WTC11 (cell line): ENCODE results near the gene CEP57L1. TPM values are rescaled to one million over a fixed set of nuclear protein-coding genes. Genes with fewer than 3 reads are reported as not detected.

Experiments
- ATAC-seq: fragments of 200-7000 bp; cut with Tn5 transposase; 2 replicates; pipeline ENCODE4 v1.10.0; 2021; ENCODE audit warnings: mild to moderate bottlenecking, moderate library complexity
- CTCF ChIA-PET: fragments of 300-600 bp; sonication (Branson Sonifier 250); formaldehyde crosslinking; loops from one replicate; lab custom pipeline; 2021; ENCODE audit warnings: antibody characterized with exemption; lab: Charles Lee
- POLR2A ChIA-PET: fragments of 350-600 bp; sonication (Branson Sonifier 250); formaldehyde crosslinking; loops from one replicate; lab custom pipeline; 2021; ENCODE audit warnings: antibody characterized with exemption; lab: Charles Lee
- DNase-seq: peaks from one replicate; pipeline ENCODE4 v3.0.0; 2021; ENCODE audit warnings: low spot score
- H3K27ac Mint-ChIP-seq: 2 replicates; pipeline ENCODE4 v1.8.0; 2021; ENCODE audit warnings: mixed read lengths
- H3K27me3 Mint-ChIP-seq: 2 replicates; pipeline ENCODE4 v1.8.0; 2021; ENCODE audit warnings: low read depth, mild to moderate bottlenecking, moderate library complexity, mixed read lengths
- H3K36me3 Mint-ChIP-seq: 2 replicates; pipeline ENCODE4 v1.8.0; 2021; ENCODE audit warnings: mixed read lengths
- H3K4me1 Mint-ChIP-seq: 2 replicates; pipeline ENCODE4 v1.8.0; 2022; ENCODE audit warnings: mixed read lengths
- H3K4me3 Mint-ChIP-seq: 2 replicates; pipeline ENCODE4 v1.8.0; 2021; ENCODE audit warnings: mild to moderate bottlenecking, moderate library complexity, mixed read lengths
- H3K9me3 Mint-ChIP-seq: 2 replicates; pipeline ENCODE4 v1.8.0; 2021; ENCODE audit warnings: mixed read lengths
- ATF3 ChIP-seq: sonication (generic); formaldehyde crosslinking; conservative IDR thresholded peaks from 2 replicates; pipeline ENCODE4 v1.8.1; 2022; ENCODE audit warnings: mild to moderate bottlenecking, missing genetic modification reagents
- CREM ChIP-seq: sonication (generic); formaldehyde crosslinking; IDR thresholded peaks from 2 replicates; pipeline ENCODE4 v1.8.1; 2022; ENCODE audit warnings: mild to moderate bottlenecking, missing genetic modification reagents, moderate library complexity
- E2F5 ChIP-seq: sonication (generic); formaldehyde crosslinking; IDR thresholded peaks from 2 replicates; pipeline ENCODE4 v1.8.1; 2022; ENCODE audit warnings: mild to moderate bottlenecking, moderate library complexity, missing genetic modification reagents
- EMX1 ChIP-seq: fragments of 250-450 bp; sonication (Bioruptor Pico); IDR thresholded peaks from 2 replicates; pipeline ENCODE4 v1.8.0; 2021; ENCODE audit warnings: mild to moderate bottlenecking
- ETV6 ChIP-seq: sonication (generic); formaldehyde crosslinking; IDR thresholded peaks from 2 replicates; pipeline ENCODE4 v1.8.1; 2022; ENCODE audit warnings: mild to moderate bottlenecking, missing genetic modification reagents
- FOXK1 ChIP-seq: sonication (generic); formaldehyde crosslinking; IDR thresholded peaks from 2 replicates; pipeline ENCODE4 v1.8.0; 2022; ENCODE audit warnings: mild to moderate bottlenecking, moderate library complexity, missing genetic modification reagents
- GTF2I ChIP-seq: fragments of 250-450 bp; sonication (Bioruptor Pico); conservative IDR thresholded peaks from 2 replicates; pipeline ENCODE4 v1.4.0; 2021; ENCODE audit warnings: mild to moderate bottlenecking
- HMGA2 ChIP-seq: fragments of 250-450 bp; sonication (Bioruptor Pico); IDR thresholded peaks from 2 replicates; pipeline ENCODE4 v1.4.0; 2021; ENCODE audit warnings: mild to moderate bottlenecking, moderate library complexity
- KAT7 ChIP-seq: sonication (generic); formaldehyde crosslinking; IDR thresholded peaks from 2 replicates; pipeline ENCODE4 v1.8.1; 2023; ENCODE audit warnings: missing genetic modification reagents, mild to moderate bottlenecking, borderline replicate concordance
- MLX ChIP-seq: sonication (generic); formaldehyde crosslinking; IDR thresholded peaks from 2 replicates; pipeline ENCODE4 v1.8.1; 2023; ENCODE audit warnings: mild to moderate bottlenecking, missing genetic modification reagents, moderate library complexity
- MYBL2 ChIP-seq: sonication (generic); formaldehyde crosslinking; IDR thresholded peaks from 2 replicates; pipeline ENCODE4 v1.8.1; 2023; ENCODE audit warnings: mild to moderate bottlenecking, moderate library complexity, missing genetic modification reagents
- NFE2L1 ChIP-seq: sonication (generic); formaldehyde crosslinking; IDR thresholded peaks from 2 replicates; pipeline ENCODE4 v1.8.1; 2023; ENCODE audit warnings: missing genetic modification reagents
- NR3C1 ChIP-seq: sonication (generic); formaldehyde crosslinking; conservative IDR thresholded peaks from 2 replicates; pipeline ENCODE4 v1.8.1; 2023; ENCODE audit warnings: low read depth, mild to moderate bottlenecking, missing genetic modification reagents
- PRRX2 ChIP-seq: fragments of 250-450 bp; sonication (Bioruptor Pico); IDR thresholded peaks from 2 replicates; pipeline ENCODE4 v1.8.0; 2021; ENCODE audit warnings: mild to moderate bottlenecking
- RELA ChIP-seq: sonication (generic); formaldehyde crosslinking; IDR thresholded peaks from 2 replicates; pipeline ENCODE4 v1.8.1; 2022; ENCODE audit warnings: missing genetic modification reagents, mild to moderate bottlenecking, borderline replicate concordance
- TEAD1 ChIP-seq: sonication (generic); formaldehyde crosslinking; IDR thresholded peaks from 2 replicates; pipeline ENCODE4 v1.8.0; 2022; ENCODE audit warnings: mild to moderate bottlenecking, missing genetic modification reagents
- TEAD4 ChIP-seq: sonication (generic); formaldehyde crosslinking; IDR thresholded peaks from 2 replicates; pipeline ENCODE4 v1.8.0; 2022; ENCODE audit warnings: mild to moderate bottlenecking, missing genetic modification reagents
- ZBTB21 ChIP-seq: sonication (generic); formaldehyde crosslinking; IDR thresholded peaks from 2 replicates; pipeline ENCODE4 v1.8.1; 2023; ENCODE audit warnings: mild to moderate bottlenecking, missing genetic modification reagents, borderline replicate concordance
- ZNF219 ChIP-seq: sonication (generic); formaldehyde crosslinking; IDR thresholded peaks from 2 replicates; pipeline ENCODE4 v1.8.0; 2023; ENCODE audit warnings: missing genetic modification reagents, mild to moderate bottlenecking, borderline replicate concordance
- ZNF317 ChIP-seq: sonication (generic); formaldehyde crosslinking; IDR thresholded peaks from 2 replicates; pipeline ENCODE4 v1.8.1; 2023; ENCODE audit warnings: low read depth, mild to moderate bottlenecking, moderate library complexity, missing genetic modification reagents, borderline replicate concordance
- ZNF671 ChIP-seq: fragments of 250-450 bp; sonication (Bioruptor Pico); IDR thresholded peaks from 2 replicates; pipeline ENCODE4 v1.8.0; 2021; ENCODE audit warnings: mild to moderate bottlenecking
- total RNA-seq: library from RNA; stranded (reverse); gene quantifications from 3 replicates; pipeline ENCODE4 v1.2.3, GENCODE V29; 2021
- TF ChIP-seq, protein P1 (sequence below): sonication (generic); formaldehyde crosslinking; IDR thresholded peaks from 2 replicates; pipeline ENCODE4 v1.8.1; 2023; ENCODE audit warnings: mild to moderate bottlenecking, missing genetic modification reagents, moderate library complexity
- TF ChIP-seq, protein P2 (sequence below): fragments of 200-600 bp; IDR thresholded peaks from 2 replicates; pipeline ENCODE4 v1.8.0; 2022; ENCODE audit warnings: antibody characterized with exemption

The CEP57L1 gene
- total RNA-seq, 1 experiment from 2014 or later, result 13.1 TPM

- no peak for TF ChIP-seq RELA (CRISPR knock-in tag)
- TF ChIP-seq ETV6 (CRISPR knock-in tag), result no peak
- TF ChIP-seq, protein P1, sequence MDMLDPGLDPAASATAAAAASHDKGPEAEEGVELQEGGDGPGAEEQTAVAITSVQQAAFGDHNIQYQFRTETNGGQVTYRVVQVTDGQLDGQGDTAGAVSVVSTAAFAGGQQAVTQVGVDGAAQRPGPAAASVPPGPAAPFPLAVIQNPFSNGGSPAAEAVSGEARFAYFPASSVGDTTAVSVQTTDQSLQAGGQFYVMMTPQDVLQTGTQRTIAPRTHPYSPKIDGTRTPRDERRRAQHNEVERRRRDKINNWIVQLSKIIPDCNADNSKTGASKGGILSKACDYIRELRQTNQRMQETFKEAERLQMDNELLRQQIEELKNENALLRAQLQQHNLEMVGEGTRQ (CRISPR knock-in tag), result no peak
- TF ChIP-seq NR3C1 (CRISPR knock-in tag), result no peak
- no peak for TF ChIP-seq TEAD1 (CRISPR knock-in tag)
- TF ChIP-seq ZBTB21, result no peak
- TF ChIP-seq ZNF317 (CRISPR knock-in tag), result no peak
- TF ChIP-seq, all 79 proteins: peak for 0
Measured at GRCh38 chr6:109088995-109089394, 6.3 kb upstream of the CEP57L1 start (continued).

- Mint-ChIP-seq H3K4me3 (no peak overlapping the region), H3K27ac (no peak overlapping the region), H3K36me3 (no peaks in the 10 kb centered on the region), H3K27me3 (no peaks in the 10 kb centered on the region), H3K9me3 (no peaks in the 10 kb centered on the region), H3K4me1 (peaks cover 38% of the 10 kb centered on the region)
- TF ChIP-seq E2F5 (CRISPR knock-in tag) (no peak), NFE2L1 (no peak), GTF2I (CRISPR knock-in tag) (no peak), PRRX2 (CRISPR knock-in tag) (no peak)
- ChIA-PET POLR2A (no interaction called here), CTCF (no interaction called here)
- DNase-seq (no peak), ATAC-seq (no peak)
Measured at GRCh38 chr6:109091314-109092024, 3.8 kb upstream of the CEP57L1 start.

DNA sequence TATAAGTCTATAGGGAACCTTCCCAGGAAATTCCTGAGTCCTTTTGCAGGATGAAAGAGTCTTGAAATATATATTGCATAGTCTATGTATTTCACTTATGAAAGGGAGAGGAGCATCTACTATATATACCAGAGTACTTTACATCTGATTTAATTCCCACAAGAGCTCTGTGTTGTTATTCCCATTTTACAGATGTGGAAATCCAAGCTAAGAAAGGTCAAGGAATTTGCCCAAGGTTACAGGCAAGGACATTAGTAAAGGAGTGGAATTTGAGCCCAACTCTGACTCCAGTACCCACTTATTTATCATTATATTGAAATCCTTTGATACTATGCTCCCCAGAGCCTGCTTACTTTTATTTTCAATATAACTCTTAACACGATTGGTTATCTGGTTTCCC is 3.2 kb upstream of the CEP57L1 start:
- no peak for TF ChIP-seq KAT7 (CRISPR knock-in tag)
- no peak for TF ChIP-seq TEAD4
- TF ChIP-seq MLX (CRISPR knock-in tag), result no peak
- TF ChIP-seq MYBL2 (CRISPR knock-in tag), result no peak
- TF ChIP-seq FOXK1 (CRISPR knock-in tag), result no peak
- TF ChIP-seq EMX1, result no peak
- no peak for TF ChIP-seq ZNF219
- TF ChIP-seq CREM (CRISPR knock-in tag), result no peak
- TF ChIP-seq HMGA2 (CRISPR knock-in tag), result no peak
- TF ChIP-seq, protein P2, sequence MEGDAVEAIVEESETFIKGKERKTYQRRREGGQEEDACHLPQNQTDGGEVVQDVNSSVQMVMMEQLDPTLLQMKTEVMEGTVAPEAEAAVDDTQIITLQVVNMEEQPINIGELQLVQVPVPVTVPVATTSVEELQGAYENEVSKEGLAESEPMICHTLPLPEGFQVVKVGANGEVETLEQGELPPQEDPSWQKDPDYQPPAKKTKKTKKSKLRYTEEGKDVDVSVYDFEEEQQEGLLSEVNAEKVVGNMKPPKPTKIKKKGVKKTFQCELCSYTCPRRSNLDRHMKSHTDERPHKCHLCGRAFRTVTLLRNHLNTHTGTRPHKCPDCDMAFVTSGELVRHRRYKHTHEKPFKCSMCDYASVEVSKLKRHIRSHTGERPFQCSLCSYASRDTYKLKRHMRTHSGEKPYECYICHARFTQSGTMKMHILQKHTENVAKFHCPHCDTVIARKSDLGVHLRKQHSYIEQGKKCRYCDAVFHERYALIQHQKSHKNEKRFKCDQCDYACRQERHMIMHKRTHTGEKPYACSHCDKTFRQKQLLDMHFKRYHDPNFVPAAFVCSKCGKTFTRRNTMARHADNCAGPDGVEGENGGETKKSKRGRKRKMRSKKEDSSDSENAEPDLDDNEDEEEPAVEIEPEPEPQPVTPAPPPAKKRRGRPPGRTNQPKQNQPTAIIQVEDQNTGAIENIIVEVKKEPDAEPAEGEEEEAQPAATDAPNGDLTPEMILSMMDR, result no peak
- no peak for TF ChIP-seq ZNF671 (CRISPR knock-in tag)
- TF ChIP-seq ATF3, result no peak
- TF ChIP-seq PRRX2 (CRISPR knock-in tag), result no peak
- TF ChIP-seq, all 79 proteins: peak for 0
- ChIA-PET CTCF (no interaction called here), POLR2A (no interaction called here)
- DNase-seq (no peak), ATAC-seq (no peak)
- no peaks in the 10 kb centered on the region for H3K9me3 Mint-ChIP-seq
- peaks cover 38% of the 10 kb centered on the region for H3K4me1 Mint-ChIP-seq
- peak overlapping the region; percentile 21; the same call in 1 of the 2 replicates for H3K4me3 Mint-ChIP-seq
- H3K27me3 Mint-ChIP-seq, result no peaks in the 10 kb centered on the region
- H3K36me3 Mint-ChIP-seq, result no peaks in the 10 kb centered on the region
- H3K27ac Mint-ChIP-seq, result no peak overlapping the region
